Fibroblast of upper back skin (primary cell): ENCODE results near the gene GNAS-AS1.

Experiments
- DNase-seq: peaks from one replicate; pipeline ENCODE4 v3.0.0-alpha.2; 2013

Gene GNAS-AS1

GRCh38 chr20:58776109-58776508 lies 74.6 kb downstream of the GNAS-AS1 start:
- DNase-seq = no peak

- no peak for DNase-seq
Measured at GRCh38 chr20:58775371-58775770, 75.3 kb downstream of the GNAS-AS1 start.

- no peak for DNase-seq
Measured at GRCh38 chr20:58774667-58775263, 75.9 kb downstream of the GNAS-AS1 start.

DNA sequence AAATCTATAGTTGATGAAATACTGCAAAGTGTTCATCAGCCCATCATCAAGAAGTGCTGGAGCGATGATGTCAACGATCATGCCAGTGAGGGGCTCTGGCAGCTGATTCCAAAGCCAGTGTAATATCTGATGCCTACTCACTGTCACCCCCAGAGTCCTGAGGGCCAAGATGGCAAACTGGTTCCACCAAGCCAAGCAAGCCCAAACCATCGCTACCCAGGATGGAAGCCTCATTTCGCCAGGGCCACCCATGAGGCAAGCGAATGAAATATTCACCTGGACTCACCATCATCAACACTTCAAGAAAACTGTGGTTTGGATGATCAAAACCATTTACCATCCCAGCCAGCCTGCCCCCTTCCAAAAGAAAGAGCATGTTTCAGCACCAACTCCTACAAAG lies 76.5 kb downstream of the GNAS-AS1 start:
- DNase-seq = no peak

DNA sequence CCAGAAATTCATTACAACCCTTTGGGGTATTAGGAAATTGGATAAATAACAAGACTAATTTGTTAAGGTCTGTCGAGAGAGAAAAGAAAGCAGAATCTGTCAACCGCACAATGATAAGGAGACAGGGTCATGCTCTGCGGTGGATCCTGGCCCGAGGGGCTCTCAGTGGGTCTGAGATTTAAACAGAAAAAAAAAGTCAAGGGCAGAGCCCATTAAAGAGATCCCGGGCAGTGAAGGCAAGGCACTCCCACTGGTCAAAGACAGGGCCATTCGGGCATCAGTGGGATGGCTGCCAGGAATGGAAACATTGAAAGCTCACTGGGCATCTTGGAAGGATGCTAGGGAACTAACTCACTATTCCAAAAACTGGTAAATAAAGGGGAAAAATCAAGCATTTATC lies 77.9 kb downstream of the GNAS-AS1 start:
- DNase-seq = no peak
